H9 (cell line): Measurements from ENCODE around the gene UQCR11. TPM values are rescaled to one million over a fixed set of nuclear protein-coding genes. Genes with fewer than 3 reads are reported as not detected.

Experiments used
- DNase-seq: peaks from one replicate; pipeline ENCODE4 v3.0.0-alpha.2; 2017
- H2AFZ ChIP-seq: one replicate; pipeline ENCODE4 v1.6.1; 2013; ENCODE audit warnings: mild to moderate bottlenecking, low read length, control low read depth, moderate library complexity
- H2AK5ac ChIP-seq: 2 replicates; pipeline ENCODE4 v1.6.1; 2013; ENCODE audit warnings: low read length, control low read depth, mixed read lengths; ENCODE audit not compliant: insufficient read length
- H2BK120ac ChIP-seq: one replicate; pipeline ENCODE4 v1.6.1; 2013; ENCODE audit warnings: low read depth, mild to moderate bottlenecking, low read length, control low read depth, inconsistent platforms; ENCODE audit not compliant: poor library complexity, severe bottlenecking
- H2BK12ac ChIP-seq: 2 replicates; pipeline ENCODE4 v1.6.1; 2013; ENCODE audit warnings: low read length, control low read depth, mixed read lengths, low read depth; ENCODE audit not compliant: insufficient read length
- H2BK15ac ChIP-seq: 2 replicates; pipeline ENCODE4 v1.6.1; 2013; ENCODE audit warnings: low read depth, low read length, control low read depth
- H2BK20ac ChIP-seq: one replicate; pipeline ENCODE4 v1.6.1; 2013; ENCODE audit warnings: low read depth, mild to moderate bottlenecking, low read length, control low read depth, inconsistent platforms; ENCODE audit not compliant: poor library complexity, severe bottlenecking
- H2BK5ac ChIP-seq: 2 replicates; pipeline ENCODE4 v1.6.1; 2013; ENCODE audit warnings: low read length, control low read depth, mixed read lengths; ENCODE audit not compliant: insufficient read length
- H3K14ac ChIP-seq: 2 replicates; pipeline ENCODE4 v1.6.1; 2013; ENCODE audit warnings: low read length, control low read depth; ENCODE audit not compliant: insufficient read depth
- H3K18ac ChIP-seq: 2 replicates; pipeline ENCODE4 v1.6.1; 2013; ENCODE audit warnings: low read depth, mild to moderate bottlenecking, mixed read lengths, low read length, control low read depth; ENCODE audit not compliant: insufficient read length
- H3K23ac ChIP-seq: 2 replicates; pipeline ENCODE4 v1.6.1; 2013; ENCODE audit warnings: low read length, control low read depth, mixed read lengths, low read depth; ENCODE audit not compliant: insufficient read length
- H3K23me2 ChIP-seq: 2 replicates; pipeline ENCODE4 v1.6.1; 2013; ENCODE audit warnings: low read depth, mild to moderate bottlenecking, mixed read lengths, low read length, control low read depth; ENCODE audit not compliant: insufficient read length, poor library complexity, severe bottlenecking
- H3K27ac ChIP-seq: 2 replicates; pipeline ENCODE4 v1.5.1; 2013; ENCODE audit warnings: low read length, control low read depth, mixed read lengths, low read depth; ENCODE audit not compliant: insufficient read length
- H3K27me3 ChIP-seq: 2 replicates; pipeline ENCODE4 v1.6.1; 2013; ENCODE audit warnings: low read length, control low read depth, inconsistent platforms; ENCODE audit not compliant: insufficient read depth
- H3K4ac ChIP-seq: 2 replicates; pipeline ENCODE4 v1.6.1; 2013; ENCODE audit warnings: low read depth, mild to moderate bottlenecking, control low read depth, inconsistent platforms, low read length, moderate library complexity
- H3K4me1 ChIP-seq: 2 replicates; pipeline ENCODE4 v1.6.1; 2013; ENCODE audit warnings: low read length, control low read depth, inconsistent platforms; ENCODE audit not compliant: insufficient read depth
- H3K4me2 ChIP-seq: 2 replicates; pipeline ENCODE4 v1.6.1; 2013; ENCODE audit warnings: low read length, control low read depth, mixed read lengths; ENCODE audit not compliant: insufficient read length, insufficient read depth
- H3K56ac ChIP-seq: 2 replicates; pipeline ENCODE4 v1.6.1; 2013; ENCODE audit warnings: low read depth, mild to moderate bottlenecking, mixed read lengths, low read length, control low read depth; ENCODE audit not compliant: insufficient read length
- H3K79me1 ChIP-seq: 2 replicates; pipeline ENCODE4 v1.6.1; 2013; ENCODE audit warnings: low read depth, mild to moderate bottlenecking, moderate library complexity, low read length, control low read depth, inconsistent platforms; ENCODE audit not compliant: insufficient read depth, poor library complexity, severe bottlenecking
- H3K79me2 ChIP-seq: 2 replicates; pipeline ENCODE4 v1.6.1; 2013; ENCODE audit warnings: low read length, control low read depth, inconsistent platforms; ENCODE audit not compliant: insufficient read depth
- H3K9ac ChIP-seq: 2 replicates; pipeline ENCODE4 v1.6.1; 2013; ENCODE audit warnings: low read length, control low read depth, mixed read lengths; ENCODE audit not compliant: insufficient read length; ENCODE audit errors: extremely low read depth
- H3K9me3 ChIP-seq: one replicate; pipeline ENCODE4 v1.6.1; 2013; ENCODE audit warnings: low read depth, low read length, inconsistent platforms; ENCODE audit not compliant: control insufficient read depth
- H3T11ph ChIP-seq: one replicate; pipeline ENCODE4 v1.6.1; 2013; ENCODE audit warnings: mild to moderate bottlenecking, low read length, control low read depth, inconsistent platforms
- H4K20me1 ChIP-seq: one replicate; pipeline ENCODE4 v1.6.1; 2013; ENCODE audit not compliant: control insufficient read depth, insufficient read length, insufficient read depth
- H4K5ac ChIP-seq: 2 replicates; pipeline ENCODE4 v1.6.1; 2013; ENCODE audit warnings: low read depth, mild to moderate bottlenecking, mixed read lengths, low read length, control low read depth; ENCODE audit not compliant: insufficient read length
- H4K8ac ChIP-seq: replicated peaks from 2 replicates; pipeline ENCODE4 v1.6.1; 2013; ENCODE audit warnings: low read length, control low read depth, mixed read lengths, low read depth; ENCODE audit not compliant: insufficient read length
- H4K91ac ChIP-seq: 2 replicates; pipeline ENCODE4 v1.6.1; 2013; ENCODE audit warnings: low read depth, mild to moderate bottlenecking, moderate library complexity, mixed read lengths, low read length, control low read depth; ENCODE audit not compliant: insufficient read length
- H3K27ac Mint-ChIP-seq, 3 experiments: 2 replicates in 2 of 3; 3 replicates in 1 of 3; pipeline ENCODE4 v1.8.0; 2020 to 2021; ENCODE audit warnings: mixed read lengths in 3 of 3, mild to moderate bottlenecking in 1 of 3, moderate library complexity in 1 of 3
- H3K27me3 Mint-ChIP-seq: 2 replicates; pipeline ENCODE4 v1.8.0; 2021; ENCODE audit warnings: low read depth, mild to moderate bottlenecking, moderate library complexity, mixed read lengths
- H3K36me3 Mint-ChIP-seq, 3 experiments: 2 replicates in 2 of 3; 3 replicates in 1 of 3; pipeline ENCODE4 v1.8.0; 2020 to 2021; ENCODE audit warnings: low read depth in 3 of 3, mixed read lengths in 3 of 3; ENCODE audit not compliant: insufficient read depth in 1 of 3
- H3K4me1 Mint-ChIP-seq, 2 experiments: 2 replicates each; pipeline ENCODE4 v1.8.0; 2020; ENCODE audit warnings: mixed read lengths in 2 of 2
- H3K4me3 Mint-ChIP-seq, 2 experiments: 2 replicates in 1 of 2; 3 replicates in 1 of 2; pipeline ENCODE4 v1.8.0; 2020 to 2021; ENCODE audit warnings: mild to moderate bottlenecking in 2 of 2, mixed read lengths in 2 of 2, moderate library complexity in 1 of 2
- H3K9me3 Mint-ChIP-seq, 2 experiments: 2 replicates in 1 of 2; 3 replicates in 1 of 2; pipeline ENCODE4 v1.8.0; 2020; ENCODE audit warnings: mild to moderate bottlenecking in 2 of 2, mixed read lengths in 2 of 2, moderate library complexity in 1 of 2
- CTCF ChIP-seq: fragments of 200-600 bp; sonication (generic); conservative IDR thresholded peaks from 3 replicates; pipeline ENCODE4 v1.8.0; 2021; ENCODE audit warnings: antibody characterized with exemption, mild to moderate bottlenecking
- WGBS: extraction: QIAGEN DNeasy Blood & Tissue Kit; methylation state at CpG from one replicate; pipeline ENCODE4 v1.1.7; 2013; ENCODE audit warnings: missing lambda C conversion rate, low lambda C conversion rate, mixed read lengths; ENCODE audit not compliant: insufficient read length; ENCODE audit errors: extremely low coverage; 5-methylcytosine and 5-hydroxymethylcytosine counted together
- total RNA-seq: library from RNA; stranded (reverse); gene quantifications from 2 replicates; pipeline ENCODE4 v1.2.1, GENCODE V29; 2021

UQCR11 gene
- total RNA-seq, 1 experiment from 2014 or later, result 174 TPM

GRCh38 chr19:1613808-1614570, 8.7 kb upstream of the UQCR11 start:
- H3K27ac Mint-ChIP-seq, result no peak overlapping the region; a peak in 1 of 7 replicates
- no peak overlapping the region for H3K4ac ChIP-seq
- H3K23ac ChIP-seq, result no peak overlapping the region
- peaks cover 0 to 11% of the 10 kb centered on the region in 2 experiments; a peak in 3 of 4 replicates for H3K4me1 Mint-ChIP-seq
- no peaks in the 10 kb centered on the region for H3K27me3 ChIP-seq
- no peaks in the 10 kb centered on the region for H3K79me1 ChIP-seq
- no peak overlapping the region for H3K56ac ChIP-seq
- no peak overlapping the region for H2AFZ ChIP-seq
- no peak overlapping the region for H4K8ac ChIP-seq
- no peaks in the 10 kb centered on the region for H3K9me3 ChIP-seq
- no peak overlapping the region for H4K91ac ChIP-seq
- H2BK120ac ChIP-seq, result no peak overlapping the region
- H3K36me3 Mint-ChIP-seq, result peaks cover 51 to 87% (median 83%) of the 10 kb centered on the region in 3 experiments; a peak in 6 of 7 replicates
- no peak overlapping the region for H4K5ac ChIP-seq
- no peaks in the 10 kb centered on the region for H3K27me3 Mint-ChIP-seq
- no CpG with 5 or more reads among the region's 32 CpGs for WGBS
- no peaks in the 10 kb centered on the region for H3K23me2 ChIP-seq
- H3K4me1 ChIP-seq, result no peaks in the 10 kb centered on the region
- H2BK12ac ChIP-seq, result no peak overlapping the region
- H3K9ac ChIP-seq, result no peak overlapping the region
- no peak overlapping the region for H3K27ac ChIP-seq
- H2BK15ac ChIP-seq, result no peak overlapping the region
- H3K14ac ChIP-seq, result no peak overlapping the region
- no peak overlapping the region for H2BK5ac ChIP-seq
- no peak overlapping the region for H2BK20ac ChIP-seq
- H3K18ac ChIP-seq, result no peak overlapping the region
- no peak overlapping the region for H3T11ph ChIP-seq
- no peak overlapping the region for H3K4me3 Mint-ChIP-seq
- H3K79me2 ChIP-seq, result no peaks in the 10 kb centered on the region
- H2AK5ac ChIP-seq, result no peak overlapping the region
- H4K20me1 ChIP-seq, result no peaks in the 10 kb centered on the region
- H3K4me2 ChIP-seq, result no peak overlapping the region
- TF ChIP-seq CTCF, result no peak
- H3K9me3 Mint-ChIP-seq, result no peaks in the 10 kb centered on the region
- DNase-seq, result no peak
